ENCODE data around the gene PFAS.

GRCh38 chr17:8285270-8286181 lies 36.4 kb downstream of the PFAS start:
- TF ChIP-seq CTCF (IDR thresholded peaks at IDR 0.05; ENCODE audit: insufficient read depth, low read depth, low read length) = no peak
- no peak for TF ChIP-seq EZH2 (IDR thresholded peaks at IDR 0.05; ENCODE audit: insufficient read depth, low read length)

All from astrocyte (in vitro differentiated cells and primary cell).